Upper lobe of left lung (tissue), 4 donors: ENCODE results near the gene CNNM4.
"Not testable (repeated sequence)": the region's sequence is repeated elsewhere in the genome, so short reads cannot be mapped to it uniquely, and the experiment has no call there.

Experiments used
- EP300 ChIP-seq, 4 donors: sonication (generic); formaldehyde crosslinking; IDR thresholded peaks; one replicate each; pipeline ENCODE4 v1.5.1; 2017; ENCODE audit warnings: antibody characterized with exemption in 4 of 4, control low read depth in 2 of 4
- POLR2A ChIP-seq, 4 donors: fragments of 450-650 bp; IDR thresholded peaks; one replicate each; pipeline ENCODE4 v1.5.1; 2016 to 2017; ENCODE audit warnings: antibody characterized with exemption in 4 of 4, mild to moderate bottlenecking in 2 of 4
- TF ChIP-seq, protein P1 (sequence below), 6 experiments: fragments of 450-650 bp in 4 of 6; fragments of 200-600 bp in 2 of 6; sonication (generic) in 2 of 6; IDR thresholded peaks; one replicate each; pipeline ENCODE4 v1.5.1; 2016 to 2019; ENCODE audit warnings: antibody characterized with exemption in 6 of 6

- TF ChIP-seq, protein P1, sequence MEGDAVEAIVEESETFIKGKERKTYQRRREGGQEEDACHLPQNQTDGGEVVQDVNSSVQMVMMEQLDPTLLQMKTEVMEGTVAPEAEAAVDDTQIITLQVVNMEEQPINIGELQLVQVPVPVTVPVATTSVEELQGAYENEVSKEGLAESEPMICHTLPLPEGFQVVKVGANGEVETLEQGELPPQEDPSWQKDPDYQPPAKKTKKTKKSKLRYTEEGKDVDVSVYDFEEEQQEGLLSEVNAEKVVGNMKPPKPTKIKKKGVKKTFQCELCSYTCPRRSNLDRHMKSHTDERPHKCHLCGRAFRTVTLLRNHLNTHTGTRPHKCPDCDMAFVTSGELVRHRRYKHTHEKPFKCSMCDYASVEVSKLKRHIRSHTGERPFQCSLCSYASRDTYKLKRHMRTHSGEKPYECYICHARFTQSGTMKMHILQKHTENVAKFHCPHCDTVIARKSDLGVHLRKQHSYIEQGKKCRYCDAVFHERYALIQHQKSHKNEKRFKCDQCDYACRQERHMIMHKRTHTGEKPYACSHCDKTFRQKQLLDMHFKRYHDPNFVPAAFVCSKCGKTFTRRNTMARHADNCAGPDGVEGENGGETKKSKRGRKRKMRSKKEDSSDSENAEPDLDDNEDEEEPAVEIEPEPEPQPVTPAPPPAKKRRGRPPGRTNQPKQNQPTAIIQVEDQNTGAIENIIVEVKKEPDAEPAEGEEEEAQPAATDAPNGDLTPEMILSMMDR (IDR thresholded peaks at IDR 0.05) = not testable (repeated sequence)
- TF ChIP-seq POLR2A, EP300 (IDR thresholded peaks at IDR 0.05): not testable (repeated sequence)
Observed at GRCh38 chr2:96805946-96806345, 45.2 kb downstream of the CNNM4 start.
